Measurements from ENCODE around the gene GPR146. TPM values are rescaled to one million over a fixed set of nuclear protein-coding genes. Genes with fewer than 3 reads are reported as not detected.
"Not testable (repeated sequence)": the region's sequence is repeated elsewhere in the genome, so short reads cannot be mapped to it uniquely, and the experiment has no call there.

Gene GPR146
- total and polyA plus RNA-seq, 2 of the 13 experiments (the other 11 are each of a cell fraction or from before 2014, with no cell fraction given), result 2.0 to 15.9 TPM

GRCh38 chr7:999941-1000935, 44.1 kb upstream of the GPR146 start (continued):
- TF ChIP-seq MAZ (IDR thresholded peaks at IDR 0.05; ENCODE audit: borderline replicate concordance, low read depth, low read length), result no peak
- TF ChIP-seq MAZ (CRISPR knock-in tag; IDR thresholded peaks at IDR 0.05; ENCODE audit: low read depth), result no peak
- TF ChIP-seq DR1 (CRISPR knock-in tag; IDR thresholded peaks at IDR 0.05), result no peak
- no peak for TF ChIP-seq TARDBP (CRISPR knock-in tag; IDR thresholded peaks at IDR 0.05)

- peak; percentile 94 for TF ChIP-seq HNRNPL (IDR thresholded peaks at IDR 0.05; ENCODE audit: low read depth, low read length)
- H3K79me2 ChIP-seq (ENCODE audit: insufficient read depth, low read length); H3K4me2 ChIP-seq (ENCODE audit: low read depth, low read length); H3K27ac ChIP-seq (ENCODE audit: extremely low read length, insufficient read depth, low read length); FAIRE-seq; H2AFZ ChIP-seq (ENCODE audit: low read length); H3K9me3 ChIP-seq (ENCODE audit: low read length); H3K4me3 ChIP-seq (replicated peaks in 1 of 3; ENCODE audit: insufficient read depth in 1 of 3, low read depth in 2 of 3, low read length in 3 of 3); H3K4me1 ChIP-seq (ENCODE audit: insufficient read depth, low read length); POLR2A ChIA-PET; intact Hi-C loops (cut with micrococcal nuclease; ENCODE audit: unreplicated experiment); H4K20me1 ChIP-seq (ENCODE audit: insufficient read depth, low read length); H3K36me3 ChIP-seq (replicated peaks in 1 of 2; ENCODE audit: control insufficient read depth in 1 of 2, insufficient read depth in 2 of 2, low read length in 2 of 2); CTCF ChIA-PET (ENCODE audit: low intra/inter-chr PET ratio, low total read pairs); in situ Hi-C loops (cut with HindIII; ENCODE audit: extremely low pct_ligation_motif_present, low pct_unique_long_range_greater_than_20kb); BruUV-seq (replicated peaks); DNase-seq (ENCODE audit: low spot score); H3K9ac ChIP-seq (ENCODE audit: insufficient read depth, low read depth, low read length); H3K27me3 ChIP-seq (ENCODE audit: control insufficient read depth in 1 of 2, insufficient read depth in 2 of 2, low read length in 2 of 2): not testable (repeated sequence)
- peak; percentile 61 for ATAC-seq
- 93% methylated on average over 11 of the region's 14 CpGs for WGBS (ENCODE audit: low lambda C conversion rate)
Observed at GRCh38 chr7:1001069-1001770, 43.1 kb upstream of the GPR146 start.

All from HepG2 (cell line).